Neural progenitor cell (in vitro differentiated cells): ENCODE results near the gene RILPL1. TPM values are rescaled to one million over a fixed set of nuclear protein-coding genes. Genes with fewer than 3 reads are reported as not detected.
"Not testable (repeated sequence)": the region's sequence is repeated elsewhere in the genome, so short reads cannot be mapped to it uniquely, and the experiment has no call there.

Source experiments
- DNase-seq: peaks from one replicate; pipeline ENCODE4 v3.0.0-alpha.2; 2016; ENCODE audit warnings: low spot score
- H2AFZ ChIP-seq: fragments of 200-600 bp; sonication (generic); replicated peaks from 2 replicates; pipeline ENCODE4 v1.6.1; 2016; ENCODE audit warnings: antibody characterized with exemption
- H3F3A ChIP-seq: fragments of 200-600 bp; sonication (generic); 2 replicates; pipeline ENCODE4 v1.6.1; 2016; ENCODE audit warnings: antibody characterized with exemption, low read depth
- H3K27ac ChIP-seq: fragments of 200-600 bp; sonication (generic); 2 replicates; pipeline ENCODE4 v1.5.1; 2016; ENCODE audit warnings: mild to moderate bottlenecking
- H3K27me3 ChIP-seq: fragments of 200-600 bp; sonication (generic); 2 replicates; pipeline ENCODE4 v1.6.1; 2016; ENCODE audit warnings: mild to moderate bottlenecking, moderate library complexity
- H3K36me3 ChIP-seq: fragments of 200-600 bp; sonication (generic); 2 replicates; pipeline ENCODE4 v1.5.1; 2016
- H3K4me1 ChIP-seq: fragments of 200-600 bp; sonication (generic); 2 replicates; pipeline ENCODE4 v1.6.1; 2016; ENCODE audit warnings: mixed run types
- H3K4me2 ChIP-seq: fragments of 200-600 bp; sonication (generic); 2 replicates; pipeline ENCODE4 v1.6.1; 2016
- H3K4me3 ChIP-seq: fragments of 200-600 bp; sonication (generic); 2 replicates; pipeline ENCODE4 v1.5.1; 2016
- H3K79me2 ChIP-seq: fragments of 200-600 bp; sonication (generic); 2 replicates; pipeline ENCODE4 v1.6.1; 2016; ENCODE audit warnings: low read depth
- H3K9ac ChIP-seq: fragments of 200-600 bp; sonication (generic); 2 replicates; pipeline ENCODE4 v1.6.1; 2016
- H3K9me3 ChIP-seq: fragments of 200-600 bp; sonication (generic); 2 replicates; pipeline ENCODE4 v1.5.1; 2016; ENCODE audit warnings: low read depth
- H4K20me1 ChIP-seq: fragments of 200-600 bp; sonication (generic); 2 replicates; pipeline ENCODE4 v1.6.1; 2016; ENCODE audit warnings: low read depth
- H3K27ac Mint-ChIP-seq: 3 replicates; pipeline ENCODE4 v1.8.0; 2021; ENCODE audit warnings: mixed read lengths
- H3K27me3 Mint-ChIP-seq: 2 replicates; pipeline ENCODE4 v1.8.0; 2022; ENCODE audit warnings: low read depth, mild to moderate bottlenecking, inconsistent platforms, moderate library complexity, mixed read lengths; ENCODE audit not compliant: insufficient read depth
- H3K36me3 Mint-ChIP-seq: 3 replicates; pipeline ENCODE4 v1.8.0; 2021; ENCODE audit warnings: mixed read lengths
- H3K4me1 Mint-ChIP-seq: 3 replicates; pipeline ENCODE4 v1.8.0; 2021; ENCODE audit warnings: mixed read lengths
- H3K4me3 Mint-ChIP-seq: 3 replicates; pipeline ENCODE4 v1.8.0; 2021; ENCODE audit warnings: mild to moderate bottlenecking, moderate library complexity, mixed read lengths
- H3K9me3 Mint-ChIP-seq: 3 replicates; pipeline ENCODE4 v1.8.0; 2020; ENCODE audit warnings: mixed read lengths
- CTCF ChIP-seq: fragments of 200-600 bp; sonication (generic); IDR thresholded peaks from 2 replicates; pipeline ENCODE4 v1.5.1; 2017; ENCODE audit warnings: antibody characterized with exemption, mild to moderate bottlenecking
- EZH2 ChIP-seq: fragments of 200-600 bp; sonication (generic); IDR thresholded peaks from 2 replicates; pipeline ENCODE4 v1.6.1; 2017; ENCODE audit warnings: antibody characterized with exemption, mild to moderate bottlenecking, moderate library complexity
- EZH2phosphoT487 ChIP-seq: fragments of 200-600 bp; sonication (generic); IDR thresholded peaks from 2 replicates; pipeline ENCODE4 v1.6.1; 2017; ENCODE audit warnings: antibody characterized with exemption
- total RNA-seq: library from RNA; depleted of rRNA; stranded (reverse); fragments of >200 nt; gene quantifications from 2 replicates; pipeline ENCODE4 v1.2.3, GENCODE V29; 2015; ENCODE audit warnings: low replicate concordance

The RILPL1 gene
- total RNA-seq, 1 donor from 2014 or later: 13.8 TPM

- no peak overlapping the region for H3K4me3 Mint-ChIP-seq
- H3K36me3 Mint-ChIP-seq: peaks cover 10% of the 10 kb centered on the region
- peaks cover 2% of the 10 kb centered on the region for H3K27me3 Mint-ChIP-seq
- H3K36me3 ChIP-seq: no peaks in the 10 kb centered on the region
- H3K27ac ChIP-seq: no peak overlapping the region
- no peak for TF ChIP-seq EZH2
- no peak for DNase-seq
- H3K27me3 ChIP-seq: no peaks in the 10 kb centered on the region
- H4K20me1 ChIP-seq: peaks cover 8% of the 10 kb centered on the region
- no peak overlapping the region for H3K27ac Mint-ChIP-seq
- H3K4me2 ChIP-seq: no peak overlapping the region
- no peaks in the 10 kb centered on the region for H3K4me1 Mint-ChIP-seq
- no peak overlapping the region for H2AFZ ChIP-seq
- H3F3A ChIP-seq: no peaks in the 10 kb centered on the region
- H3K9me3 ChIP-seq: no peaks in the 10 kb centered on the region
- no peaks in the 10 kb centered on the region for H3K4me1 ChIP-seq
- peaks cover 21% of the 10 kb centered on the region for H3K79me2 ChIP-seq
- H3K9me3 Mint-ChIP-seq: no peaks in the 10 kb centered on the region
- no peak overlapping the region for H3K9ac ChIP-seq
- no peak overlapping the region for H3K4me3 ChIP-seq
These were observed 64.7 kb downstream of the RILPL1 start for GRCh38 chr12:123468786-123469185.

GRCh38 chr12:123465084-123465483 is 68.4 kb downstream of the RILPL1 start:
- H3K36me3 ChIP-seq: no peaks in the 10 kb centered on the region

GRCh38 chr12:123463174-123463573 is 70.3 kb downstream of the RILPL1 start:
- not testable (repeated sequence) for H3K4me1 Mint-ChIP-seq, H2AFZ ChIP-seq, H3K36me3 ChIP-seq, H3F3A ChIP-seq, H3K9me3 ChIP-seq, H3K4me2 ChIP-seq, H3K4me3 ChIP-seq, H4K20me1 ChIP-seq, H3K27me3 ChIP-seq, H3K27me3 Mint-ChIP-seq, H3K9ac ChIP-seq, H3K4me1 ChIP-seq, H3K4me3 Mint-ChIP-seq, DNase-seq, H3K27ac ChIP-seq, H3K9me3 Mint-ChIP-seq, H3K36me3 Mint-ChIP-seq, H3K27ac Mint-ChIP-seq
- H3K79me2 ChIP-seq: peaks cover 59% of the 10 kb centered on the region

More at GRCh38 chr12:123465084-123465483, 68.4 kb downstream of the RILPL1 start:
- no peak overlapping the region for H3K4me2 ChIP-seq
- H2AFZ ChIP-seq: no peak overlapping the region
- H3K9ac ChIP-seq: no peak overlapping the region
- TF ChIP-seq EZH2: no peak
- no peak for TF ChIP-seq EZH2phosphoT487
- TF ChIP-seq CTCF: no peak
- no peak for DNase-seq
- Mint-ChIP-seq H3K27ac (no peak overlapping the region), H3K4me3 (no peak overlapping the region), H3K27me3 (peaks cover 2% of the 10 kb centered on the region), H3K4me1 (peaks cover 3% of the 10 kb centered on the region), H3K36me3 (peaks cover 7% of the 10 kb centered on the region), H3K9me3 (no peaks in the 10 kb centered on the region)
- peaks cover 8% of the 10 kb centered on the region for H4K20me1 ChIP-seq
- H3K4me1 ChIP-seq: no peaks in the 10 kb centered on the region
- peaks cover 46% of the 10 kb centered on the region for H3K79me2 ChIP-seq
- no peaks in the 10 kb centered on the region for H3K9me3 ChIP-seq
- no peaks in the 10 kb centered on the region for H3K27me3 ChIP-seq
- no peaks in the 10 kb centered on the region for H3F3A ChIP-seq
- H3K27ac ChIP-seq: no peak overlapping the region
- H3K4me3 ChIP-seq: no peak overlapping the region

GRCh38 chr12:123457980-123458779 is 75.3 kb downstream of the RILPL1 start, which contains the start of gene SNRNP35:
Gene SNRNP35, plus strand, starts transcription at chr12:123458139. Its CDS starts 7,402 bp downstream, at chr12:123465541.
- H3K27ac ChIP-seq: peak within 1 kb of the TSS; percentile 90
- H3K27me3 ChIP-seq: no peaks in the 10 kb centered on the region
- H3K4me1 Mint-ChIP-seq: peaks cover 10% of the 10 kb centered on the region
- peaks cover 34% of the 10 kb centered on the region for H3K79me2 ChIP-seq
- DNase-seq: peak; percentile 83
- H3K4me3 Mint-ChIP-seq: peak within 1 kb of the TSS; percentile 98
- H3K9me3 ChIP-seq: no peaks in the 10 kb centered on the region
- H3K4me1 ChIP-seq: no peaks in the 10 kb centered on the region
- peaks cover 2% of the 10 kb centered on the region for H3K36me3 Mint-ChIP-seq
- H3K27ac Mint-ChIP-seq: peak within 1 kb of the TSS; percentile 100
- H2AFZ ChIP-seq: peak within 1 kb of the TSS; percentile 99
- TF ChIP-seq EZH2phosphoT487 (no peak), EZH2 (peak; percentile 32)
- peaks cover 19% of the 10 kb centered on the region for H3F3A ChIP-seq
- H3K9me3 Mint-ChIP-seq: no peaks in the 10 kb centered on the region
- H4K20me1 ChIP-seq: no peaks in the 10 kb centered on the region
- peak within 1 kb of the TSS; percentile 79 for H3K4me2 ChIP-seq
- peak within 1 kb of the TSS; percentile 86 for H3K4me3 ChIP-seq
- H3K27me3 Mint-ChIP-seq: peaks cover 4% of the 10 kb centered on the region
- H3K9ac ChIP-seq: peak within 1 kb of the TSS; percentile 79
- H3K36me3 ChIP-seq: no peaks in the 10 kb centered on the region
